ENCODE data around the gene PSMB5.

PSMB5 gene

GRCh38 chr14:23043145-23043544 lies 8.4 kb upstream of the PSMB5 start:
- H2BK15ac ChIP-seq (replicated peaks; ENCODE audit: low read depth) = no peak overlapping the region
- H2AK5ac ChIP-seq (ENCODE audit: low read length) = no peak overlapping the region
- H3K56ac ChIP-seq (ENCODE audit: low read length) = no peak overlapping the region
- WGBS (ENCODE audit: extremely low coverage, insufficient coverage, low lambda C conversion rate) = no CpG with 5 or more reads among the region's 6 CpGs
- no peak overlapping the region for H3K27ac ChIP-seq (ENCODE audit: low read depth, low read length)
- no peak overlapping the region for H4K5ac ChIP-seq (ENCODE audit: low read length)
- H3K27me3 ChIP-seq (ENCODE audit: insufficient read depth, low read length, poor library complexity) = no peaks in the 10 kb centered on the region
- no peaks in the 10 kb centered on the region for H3K79me2 ChIP-seq (ENCODE audit: control insufficient read depth, insufficient read depth, low read length)
- no peaks in the 10 kb centered on the region for H3K36me3 ChIP-seq (ENCODE audit: control insufficient read depth, insufficient read depth, low read length)
- H3K4me3 ChIP-seq (ENCODE audit: low read length) = no peak overlapping the region
- H3K4me2 ChIP-seq (ENCODE audit: low read length) = no peak overlapping the region
- no peak overlapping the region for H2BK120ac ChIP-seq (ENCODE audit: low read depth, low read length)
- no peak overlapping the region for H2BK5ac ChIP-seq (ENCODE audit: low read length)
- H3K4me1 ChIP-seq (ENCODE audit: control insufficient read depth, low read depth, low read length) = peaks cover 4% of the 10 kb centered on the region
- no peak for DNase-seq
- no peak overlapping the region for H3K4ac ChIP-seq (ENCODE audit: low read depth, low read length)
- no peak overlapping the region for H3K9ac ChIP-seq (ENCODE audit: low read length)
- no peaks in the 10 kb centered on the region for H3K79me1 ChIP-seq (ENCODE audit: low read length)
- H3K23ac ChIP-seq (ENCODE audit: low read length) = no peak overlapping the region
- no peak overlapping the region for H3K18ac ChIP-seq (ENCODE audit: low read length)
- no peak overlapping the region for H4K8ac ChIP-seq (ENCODE audit: low read depth, low read length)

GRCh38 chr14:23042162-23042965 lies 7.7 kb upstream of the PSMB5 start, which contains the start of gene PSMB11:
TSS of gene PSMB11 (plus strand) at chr14:23042212. CDS start at chr14:23042226, 14 bp downstream.
- WGBS (ENCODE audit: extremely low coverage, insufficient coverage, low lambda C conversion rate) = no CpG with 5 or more reads among the region's 36 CpGs
- Histone ChIP-seq H4K5ac (ENCODE audit: low read length) (no peak within 1 kb of the TSS), H3K9ac (ENCODE audit: low read length) (no peak within 1 kb of the TSS), H2BK120ac (ENCODE audit: low read depth, low read length) (no peak within 1 kb of the TSS), H3K4me3 (ENCODE audit: low read length) (no peak within 1 kb of the TSS), H3K27ac (ENCODE audit: low read depth, low read length) (no peak within 1 kb of the TSS), H3K79me2 (ENCODE audit: control insufficient read depth, insufficient read depth, low read length) (no peaks in the 10 kb centered on the region), H3K18ac (ENCODE audit: low read length) (no peak within 1 kb of the TSS), H3K56ac (ENCODE audit: low read length) (peak within 1 kb of the TSS; percentile 10), H3K27me3 (ENCODE audit: insufficient read depth, low read length, poor library complexity) (no peaks in the 10 kb centered on the region), H3K36me3 (ENCODE audit: control insufficient read depth, insufficient read depth, low read length) (no peaks in the 10 kb centered on the region), H3K4me1 (ENCODE audit: control insufficient read depth, low read depth, low read length) (peaks cover 4% of the 10 kb centered on the region), H4K8ac (ENCODE audit: low read depth, low read length) (no peak within 1 kb of the TSS), H2BK15ac (replicated peaks; ENCODE audit: low read depth) (no peak within 1 kb of the TSS), H2BK5ac (ENCODE audit: low read length) (no peak within 1 kb of the TSS), H2AK5ac (ENCODE audit: low read length) (no peak within 1 kb of the TSS), H3K79me1 (ENCODE audit: low read length) (no peaks in the 10 kb centered on the region), H3K23ac (ENCODE audit: low read length) (no peak within 1 kb of the TSS), H3K4me2 (ENCODE audit: low read length) (no peak within 1 kb of the TSS), H3K4ac (ENCODE audit: low read depth, low read length) (no peak within 1 kb of the TSS)
- no peak for DNase-seq

- no peak overlapping the region for H2BK5ac ChIP-seq (ENCODE audit: low read length)
- no peaks in the 10 kb centered on the region for H3K79me1 ChIP-seq (ENCODE audit: low read length)
- H3K36me3 ChIP-seq (ENCODE audit: control insufficient read depth, insufficient read depth, low read length) = no peaks in the 10 kb centered on the region
- no peak overlapping the region for H3K18ac ChIP-seq (ENCODE audit: low read length)
- H3K27me3 ChIP-seq (ENCODE audit: insufficient read depth, low read length, poor library complexity) = no peaks in the 10 kb centered on the region
- no peak overlapping the region for H2AK5ac ChIP-seq (ENCODE audit: low read length)
- no peak overlapping the region for H3K56ac ChIP-seq (ENCODE audit: low read length)
- no peak for DNase-seq
- no peak overlapping the region for H3K9ac ChIP-seq (ENCODE audit: low read length)
- no peak overlapping the region for H3K4me3 ChIP-seq (ENCODE audit: low read length)
- H4K5ac ChIP-seq (ENCODE audit: low read length) = no peak overlapping the region
- no peak overlapping the region for H3K4ac ChIP-seq (ENCODE audit: low read depth, low read length)
- no peak overlapping the region for H2BK120ac ChIP-seq (ENCODE audit: low read depth, low read length)
- no peak overlapping the region for H3K27ac ChIP-seq (ENCODE audit: low read depth, low read length)
- H3K79me2 ChIP-seq (ENCODE audit: control insufficient read depth, insufficient read depth, low read length) = no peaks in the 10 kb centered on the region
- no peak overlapping the region for H3K23ac ChIP-seq (ENCODE audit: low read length)
- no peak overlapping the region for H2BK15ac ChIP-seq (replicated peaks; ENCODE audit: low read depth)
- no peak overlapping the region for H3K4me2 ChIP-seq (ENCODE audit: low read length)
- no CpG with 5 or more reads among the region's 8 CpGs for WGBS (ENCODE audit: extremely low coverage, insufficient coverage, low lambda C conversion rate)
- H3K4me1 ChIP-seq (ENCODE audit: control insufficient read depth, low read depth, low read length) = peaks cover 4% of the 10 kb centered on the region
- no peak overlapping the region for H4K8ac ChIP-seq (ENCODE audit: low read depth, low read length)
Observed at GRCh38 chr14:23041729-23042128, 7.0 kb upstream of the PSMB5 start.

GRCh38 chr14:23040100-23040499 lies 5.4 kb upstream of the PSMB5 start:
- Histone ChIP-seq H3K36me3 (ENCODE audit: control insufficient read depth, insufficient read depth, low read length) (no peaks in the 10 kb centered on the region), H2AK5ac (ENCODE audit: low read length) (no peak overlapping the region), H3K4me3 (ENCODE audit: low read length) (no peak overlapping the region), H3K9ac (ENCODE audit: low read length) (no peak overlapping the region), H4K8ac (ENCODE audit: low read depth, low read length) (no peak overlapping the region), H3K23ac (ENCODE audit: low read length) (no peak overlapping the region), H2BK120ac (ENCODE audit: low read depth, low read length) (no peak overlapping the region), H3K56ac (ENCODE audit: low read length) (no peak overlapping the region), H4K5ac (ENCODE audit: low read length) (no peak overlapping the region), H3K4me1 (ENCODE audit: control insufficient read depth, low read depth, low read length) (peaks cover 2% of the 10 kb centered on the region), H3K18ac (ENCODE audit: low read length) (no peak overlapping the region), H3K27ac (ENCODE audit: low read depth, low read length) (no peak overlapping the region), H3K4ac (ENCODE audit: low read depth, low read length) (no peak overlapping the region), H2BK15ac (replicated peaks; ENCODE audit: low read depth) (no peak overlapping the region), H3K27me3 (ENCODE audit: insufficient read depth, low read length, poor library complexity) (no peaks in the 10 kb centered on the region), H3K4me2 (ENCODE audit: low read length) (no peak overlapping the region), H2BK5ac (ENCODE audit: low read length) (no peak overlapping the region), H3K79me1 (ENCODE audit: low read length) (no peaks in the 10 kb centered on the region), H3K79me2 (ENCODE audit: control insufficient read depth, insufficient read depth, low read length) (no peaks in the 10 kb centered on the region)
- WGBS (ENCODE audit: extremely low coverage, insufficient coverage, low lambda C conversion rate) = no CpG with 5 or more reads among the region's 4 CpGs
- DNase-seq = no peak

DNA sequence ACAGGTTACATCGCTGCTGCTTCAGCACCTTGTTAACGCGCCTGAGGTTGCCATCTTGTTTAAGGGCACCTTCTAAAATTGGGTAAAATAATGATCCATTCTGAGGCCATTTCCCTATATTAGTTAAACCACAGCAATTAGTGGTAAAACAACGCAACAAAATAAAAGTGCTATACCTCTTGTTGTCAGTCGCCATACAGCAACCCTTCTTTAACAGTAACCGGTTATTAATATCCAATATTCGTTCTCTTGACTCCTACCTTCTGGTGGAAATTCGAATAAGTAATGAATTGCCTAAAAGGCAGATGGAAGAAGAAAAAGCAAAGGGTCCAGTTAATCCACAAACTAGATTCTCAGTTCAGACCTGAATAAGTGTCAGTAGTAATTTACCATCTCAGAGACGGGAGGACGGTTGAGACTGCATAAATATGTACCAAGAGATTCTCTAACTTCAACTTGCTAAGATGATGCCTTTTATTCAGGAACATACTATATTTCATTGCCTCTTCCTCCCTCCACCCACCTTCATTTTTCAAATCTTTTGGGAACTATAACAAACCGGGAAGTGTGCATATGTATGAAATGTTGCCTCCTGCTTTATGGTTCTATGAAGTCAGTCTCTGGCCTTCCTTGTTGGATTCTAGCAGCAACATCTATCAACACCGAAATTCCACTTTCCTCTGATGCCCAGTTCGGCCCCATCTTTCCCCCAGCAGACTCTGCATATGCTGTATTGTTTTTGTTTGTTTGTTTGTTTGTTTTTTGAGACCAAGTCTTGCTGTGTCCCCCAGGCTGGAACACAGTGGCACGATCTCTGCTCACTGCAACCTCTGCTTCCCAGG lies 824 bp upstream of the PSMB5 start:
- no peak overlapping the region for H2BK15ac ChIP-seq (replicated peaks; ENCODE audit: low read depth)
- peak overlapping the region; percentile 7 for H4K5ac ChIP-seq (ENCODE audit: low read length)
- H2AK5ac ChIP-seq (ENCODE audit: low read length) = no peak overlapping the region
- H3K4me1 ChIP-seq (ENCODE audit: control insufficient read depth, low read depth, low read length) = peaks cover 2% of the 10 kb centered on the region
- no peak overlapping the region for H3K4me2 ChIP-seq (ENCODE audit: low read length)
- H3K79me1 ChIP-seq (ENCODE audit: low read length) = peaks cover 10% of the 10 kb centered on the region
- no peaks in the 10 kb centered on the region for H3K27me3 ChIP-seq (ENCODE audit: insufficient read depth, low read length, poor library complexity)
- no CpG with 5 or more reads among the region's 14 CpGs for whole genome bisulfite sequencing (ENCODE audit: extremely low coverage, insufficient coverage, low lambda C conversion rate)
- H2BK120ac ChIP-seq (ENCODE audit: low read depth, low read length) = no peak overlapping the region
- no peak overlapping the region for H2BK5ac ChIP-seq (ENCODE audit: low read length)
- H3K18ac ChIP-seq (ENCODE audit: low read length) = no peak overlapping the region
- peaks cover 5% of the 10 kb centered on the region for H3K36me3 ChIP-seq (ENCODE audit: control insufficient read depth, insufficient read depth, low read length)
- H3K4me3 ChIP-seq (ENCODE audit: low read length) = no peak overlapping the region
- H4K8ac ChIP-seq (ENCODE audit: low read depth, low read length) = no peak overlapping the region
- no peak overlapping the region for H3K4ac ChIP-seq (ENCODE audit: low read depth, low read length)
- no peak overlapping the region for H3K27ac ChIP-seq (ENCODE audit: low read depth, low read length)
- peaks cover 19% of the 10 kb centered on the region for H3K79me2 ChIP-seq (ENCODE audit: control insufficient read depth, insufficient read depth, low read length)
- H3K56ac ChIP-seq (ENCODE audit: low read length) = no peak overlapping the region
- H3K23ac ChIP-seq (ENCODE audit: low read length) = no peak overlapping the region
- no peak for DNase-seq
- H3K9ac ChIP-seq (ENCODE audit: low read length) = no peak overlapping the region
